B cell (primary cell): ENCODE results near the gene ATP12A. TPM values are rescaled to one million over a fixed set of nuclear protein-coding genes. Genes with fewer than 3 reads are reported as not detected.

Experiments
- ATAC-seq: fragments of 200-7000 bp; cut with Tn5 transposase; one replicate; pipeline ENCODE4 v1.10.0; 2021; ENCODE audit warnings: low read depth, mild to moderate bottlenecking, moderate number of reproducible peaks, moderate library complexity
- CTCF ChIA-PET: fragments of 350-600 bp; sonication (Branson Sonifier 250); formaldehyde crosslinking; loops from one replicate; lab custom pipeline; 2021; ENCODE audit warnings: antibody characterized with exemption, inconsistent platforms; lab: Charles Lee
- POLR2A ChIA-PET: fragments of 350-600 bp; sonication (Branson Sonifier 250); formaldehyde crosslinking; loops from one replicate; lab custom pipeline; 2021; ENCODE audit warnings: antibody characterized with exemption; lab: Charles Lee
- DNase-seq: peaks from one replicate; pipeline ENCODE4 v3.0.0; 2013
- H2AFZ ChIP-seq: 2 replicates; pipeline ENCODE4 v1.6.1; 2012; ENCODE audit warnings: mild to moderate bottlenecking, low read depth, low read length; ENCODE audit not compliant: insufficient read depth, poor library complexity, severe bottlenecking
- H3K27ac ChIP-seq, 2 donors: 1 replicate in 1 of 2; 2 replicates in 1 of 2; pipeline ENCODE4 v1.5.1; 2012 to 2013; ENCODE audit warnings: low read length in 2 of 2, mild to moderate bottlenecking in 2 of 2, moderate library complexity in 1 of 2
- H3K27me3 ChIP-seq, 4 experiments: fragments of 200-600 bp in 1 of 4; sonication (generic) in 1 of 4; replicated peaks in 1 of 4; 1 replicate in 2 of 4; 2 replicates in 2 of 4; pipeline versions ENCODE4 v1.6.1 to v1.7.0; 2013 to 2016; ENCODE audit warnings: low read length in 3 of 4, mild to moderate bottlenecking in 2 of 4, mixed read lengths in 1 of 4, moderate library complexity in 1 of 4; ENCODE audit not compliant: insufficient read depth in 4 of 4, control insufficient read depth in 3 of 4; ENCODE audit errors: control extremely low read depth in 1 of 4
- H3K36me3 ChIP-seq, 2 experiments: replicated peaks in 1 of 2; 1 replicate in 1 of 2; 2 replicates in 1 of 2; pipeline versions ENCODE4 v1.6.1 to v1.7.1; 2013; ENCODE audit warnings: low read length in 1 of 2; ENCODE audit not compliant: insufficient read depth in 2 of 2, control insufficient read depth in 1 of 2; ENCODE audit errors: control extremely low read depth in 1 of 2, extremely low read depth in 1 of 2
- H3K4me1 ChIP-seq, 2 donors: fragments of 200-600 bp in 1 of 2; sonication (generic) in 1 of 2; 1 replicate in 1 of 2; 2 replicates in 1 of 2; pipeline versions ENCODE4 v1.5.1 to v1.6.1; 2013 to 2017; ENCODE audit warnings: low read length in 2 of 2; ENCODE audit not compliant: control insufficient read depth in 2 of 2, insufficient read depth in 2 of 2
- H3K4me2 ChIP-seq: replicated peaks from 2 replicates; pipeline ENCODE3; 2012; ENCODE audit warnings: mild to moderate bottlenecking, low read depth, low read length; ENCODE audit not compliant: poor library complexity, severe bottlenecking
- H3K4me3 ChIP-seq, 5 experiments: fragments of 200-600 bp in 1 of 5; sonication (generic) in 1 of 5; 1 replicate in 3 of 5; 2 replicates in 2 of 5; pipeline versions ENCODE4 v1.5.1 to v1.7.0; 2011 to 2016; ENCODE audit warnings: low read length in 4 of 5, mild to moderate bottlenecking in 4 of 5, low read depth in 2 of 5, control low read depth in 1 of 5, moderate library complexity in 1 of 5; ENCODE audit not compliant: insufficient read depth in 1 of 5; ENCODE audit errors: control extremely low read depth in 1 of 5, extremely low read depth in 1 of 5
- H3K79me2 ChIP-seq: fragments of 200-600 bp; sonication (generic); one replicate; pipeline ENCODE4 v1.6.0; 2016; ENCODE audit warnings: low read length; ENCODE audit not compliant: control insufficient read depth, insufficient read depth
- H3K9ac ChIP-seq: fragments of 200-600 bp; sonication (generic); 2 replicates; pipeline ENCODE4 v1.6.1; 2017; ENCODE audit warnings: mild to moderate bottlenecking, low read length, moderate library complexity
- H3K9me3 ChIP-seq, 3 donors: one replicate each; pipeline versions ENCODE4 v1.6.1 to v1.7.1; 2013; ENCODE audit warnings: low read length in 2 of 3; ENCODE audit not compliant: control insufficient read depth in 2 of 3, insufficient read depth in 1 of 3; ENCODE audit errors: control extremely low read depth in 1 of 3
- H4K20me1 ChIP-seq: 2 replicates; pipeline ENCODE4 v1.6.0; 2012; ENCODE audit warnings: mild to moderate bottlenecking, low read length; ENCODE audit not compliant: insufficient read depth, control insufficient read depth, poor library complexity, severe bottlenecking
- H3K27ac Mint-ChIP-seq: one replicate; pipeline ENCODE4 v1.8.0; 2021; ENCODE audit warnings: mixed read lengths
- H3K27me3 Mint-ChIP-seq: one replicate; pipeline ENCODE4 v1.8.0; 2021; ENCODE audit warnings: mixed read lengths
- H3K4me1 Mint-ChIP-seq: one replicate; pipeline ENCODE4 v1.8.0; 2021; ENCODE audit warnings: mixed read lengths
- H3K4me3 Mint-ChIP-seq: one replicate; pipeline ENCODE4 v1.8.0; 2021; ENCODE audit warnings: mixed read lengths
- H3K9me3 Mint-ChIP-seq: one replicate; pipeline ENCODE4 v1.8.0; 2022; ENCODE audit warnings: mixed read lengths; ENCODE audit not compliant: insufficient read depth
- CTCF ChIP-seq: fragments of 200-600 bp; IDR thresholded peaks from one replicate; pipeline ENCODE4 v1.8.0; 2022; ENCODE audit warnings: antibody characterized with exemption, mild to moderate bottlenecking
- EZH2 ChIP-seq: IDR thresholded peaks from 2 replicates; pipeline ENCODE4 v1.6.1; 2012; ENCODE audit warnings: borderline replicate concordance, low read depth, mild to moderate bottlenecking, moderate library complexity, low read length; ENCODE audit not compliant: insufficient read depth, poor library complexity, severe bottlenecking
- WGBS: methylation state at CpG from one replicate; pipeline ENCODE4 v1.1.5; 2013; ENCODE audit warnings: missing lambda C conversion rate; ENCODE audit not compliant: insufficient coverage; 5-methylcytosine and 5-hydroxymethylcytosine counted together
- intact Hi-C: fragments of 100-400 bp; cut with micrococcal nuclease; formaldehyde crosslinking; loops from one replicate; pipeline ENCODE4 v1.10.0; 2022
- polyA plus RNA-seq: library from polyadenylated mRNA; depleted of rRNA; stranded (reverse); fragments of >200 nt; gene quantifications from 2 replicates; pipeline ENCODE4 v1.2.3, GENCODE V29; 2012
- total RNA-seq, 2 donors: library from RNA; stranded (reverse); fragments of 120-200 nt in 1 of 2; gene quantifications; 1 replicate in 1 of 2; 2 replicates in 1 of 2; pipeline versions ENCODE4 v1.2.3 to v1.2.4, GENCODE V29; 2013 to 2022

The ATP12A gene
- total and polyA plus RNA-seq, 2 donors (not counting 1 experiment from before 2014, with no cell fraction given), result not detected

DNA sequence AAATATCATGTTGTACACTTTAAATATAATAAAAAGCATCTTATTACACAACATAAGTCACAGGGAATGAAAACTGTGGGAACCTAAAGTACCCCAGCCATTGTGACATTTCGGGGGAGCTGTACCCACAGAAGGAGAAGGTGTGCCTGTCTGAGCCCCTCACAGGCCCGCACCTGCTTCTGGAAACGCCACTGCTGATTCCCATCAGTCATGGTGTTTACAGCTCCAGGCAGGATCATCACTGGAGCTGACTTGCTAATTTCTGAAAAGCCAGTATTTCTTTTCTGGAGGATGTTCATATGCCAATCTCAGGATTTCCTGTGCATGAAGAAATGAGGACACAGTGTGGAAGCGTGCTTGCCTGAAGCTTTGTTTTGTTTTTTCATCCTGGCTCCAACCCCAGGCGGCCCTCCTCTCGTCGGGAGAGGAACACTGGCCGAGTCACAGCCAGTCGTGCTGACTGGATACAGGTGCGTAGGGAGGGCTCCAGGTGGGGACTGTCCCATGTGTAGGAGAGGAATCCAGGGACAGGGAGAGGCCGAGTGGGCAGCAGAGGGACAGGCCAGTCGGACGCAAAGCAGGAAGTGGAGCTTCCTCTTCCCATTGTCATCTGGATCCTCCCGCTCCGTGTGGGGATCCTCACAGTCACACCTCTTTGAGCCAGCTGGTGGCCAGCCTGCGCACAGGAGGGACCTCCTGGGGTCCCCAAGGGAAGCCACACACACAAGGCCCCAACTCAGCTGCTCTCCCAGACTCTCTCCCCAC, 4.2 kb upstream of the ATP12A start:
- Mint-ChIP-seq H3K4me3 (no peak overlapping the region), H3K27me3 (peaks cover 47% of the 10 kb centered on the region), H3K27ac (no peak overlapping the region), H3K9me3 (no peaks in the 10 kb centered on the region), H3K4me1 (peaks cover 10% of the 10 kb centered on the region)
- Histone ChIP-seq H3K27me3 (peaks cover 0 to 31% (median 8%) of the 10 kb centered on the region in 4 experiments), H3K4me2 (no peak overlapping the region), H3K27ac (no peak overlapping the region), H3K4me1 (peaks cover 15% of the 10 kb centered on the region in 2 donors), H4K20me1 (no peaks in the 10 kb centered on the region), H3K4me3 (no peak overlapping the region), H3K9ac (no peak overlapping the region), H2AFZ (no peak overlapping the region), H3K9me3 (no peaks in the 10 kb centered on the region), H3K36me3 (no peaks in the 10 kb centered on the region), H3K79me2 (no peaks in the 10 kb centered on the region)
- no peak for DNase-seq
- 88% methylated on average over 15 of the region's 16 CpGs for WGBS
- intact Hi-C loops, result no loop called here
- TF ChIP-seq CTCF (no peak), EZH2 (no peak)
- CTCF ChIA-PET, result no interaction called here
- POLR2A ChIA-PET, result no interaction called here
- no peak for ATAC-seq

DNA sequence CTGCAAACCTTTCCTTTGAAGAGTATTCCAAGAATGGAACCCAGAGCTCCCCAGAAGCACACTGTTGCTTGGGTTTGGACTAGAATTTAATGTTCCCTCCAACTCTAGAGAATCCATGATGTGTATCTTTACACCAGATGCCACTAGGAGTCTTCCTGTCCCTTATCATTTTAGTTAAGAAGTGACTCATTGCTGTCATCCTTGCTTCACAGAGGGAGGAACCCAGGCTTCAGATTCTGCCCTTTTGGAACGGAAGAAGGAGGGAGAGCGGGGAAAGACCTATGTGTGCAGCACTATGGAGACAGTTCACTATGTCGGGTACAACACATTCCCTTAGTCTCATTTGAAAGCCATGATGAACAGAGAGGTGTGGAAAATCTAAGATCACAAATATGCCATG, 2.1 kb upstream of the ATP12A start:
- Histone ChIP-seq H3K9ac (no peak overlapping the region), H3K27ac (no peak overlapping the region), H3K4me1 (peaks cover 10 to 14% of the 10 kb centered on the region in 2 donors), H4K20me1 (no peaks in the 10 kb centered on the region), H3K9me3 (no peaks in the 10 kb centered on the region), H3K4me3 (no peak overlapping the region), H3K79me2 (no peaks in the 10 kb centered on the region), H2AFZ (no peak overlapping the region), H3K27me3 (peaks cover 0 to 41% (median 15%) of the 10 kb centered on the region in 4 experiments), H3K36me3 (no peaks in the 10 kb centered on the region), H3K4me2 (no peak overlapping the region)
- WGBS, result no CpG with 5 or more reads among the region's 3 CpGs
- ATAC-seq, result no peak
- Mint-ChIP-seq H3K9me3 (no peaks in the 10 kb centered on the region), H3K27me3 (peaks cover 34% of the 10 kb centered on the region), H3K4me1 (peaks cover 5% of the 10 kb centered on the region), H3K4me3 (no peak overlapping the region), H3K27ac (no peak overlapping the region)
- no peak for DNase-seq
- ChIA-PET CTCF (interaction anchor here (1.1 to 1.5 kb wide), 4 partner anchors 9 to 73 kb away, joined by 3 to 4 read pairs (median 3); no protein-coding TSS in a partner anchor), POLR2A (no interaction called here)
- intact Hi-C loops, result no loop called here
- no peak for TF ChIP-seq CTCF
- TF ChIP-seq EZH2, result no peak
